ENCODE results near the gene SPC25.

Gene SPC25

DNA sequence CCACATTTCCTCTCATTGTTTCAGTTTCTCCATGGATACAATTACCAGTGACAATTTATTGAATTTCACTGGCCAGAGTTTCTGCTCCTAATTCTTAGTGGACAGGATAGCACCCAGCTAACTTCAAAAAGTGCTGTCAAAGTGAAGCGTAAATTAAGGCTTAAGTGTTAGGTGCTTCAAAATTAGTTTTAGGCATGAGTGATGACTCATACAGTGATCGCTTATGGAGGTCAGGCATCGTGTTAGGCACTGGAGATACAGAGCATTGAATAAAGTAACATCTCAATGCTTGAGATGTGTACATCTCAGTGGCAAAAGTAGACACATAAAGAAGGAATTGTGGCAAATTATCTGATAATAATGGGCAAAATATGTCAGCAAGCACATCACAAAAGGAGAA, 47.0 kb downstream of the SPC25 start:
- no peak for DNase-seq

DNA sequence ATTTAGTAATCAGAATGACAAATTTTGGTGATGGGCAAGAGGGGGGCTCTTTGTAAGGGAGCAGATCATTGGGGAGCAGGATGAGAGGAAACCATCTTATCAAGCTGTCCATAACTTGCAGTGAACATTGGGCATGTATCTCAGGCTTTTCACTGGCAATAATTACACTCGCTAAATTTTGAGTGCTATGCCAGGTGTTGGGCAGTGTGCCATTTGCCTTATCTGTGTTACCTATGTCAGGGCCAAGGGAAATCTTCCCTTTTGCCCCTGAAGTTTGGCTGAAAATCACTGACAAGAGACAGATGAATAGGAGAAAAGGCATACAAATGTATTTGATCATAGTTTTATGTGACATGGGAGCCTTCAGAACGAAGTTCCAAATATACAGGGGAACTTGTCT, 48.8 kb downstream of the SPC25 start:
- no peak for DNase-seq

DNA sequence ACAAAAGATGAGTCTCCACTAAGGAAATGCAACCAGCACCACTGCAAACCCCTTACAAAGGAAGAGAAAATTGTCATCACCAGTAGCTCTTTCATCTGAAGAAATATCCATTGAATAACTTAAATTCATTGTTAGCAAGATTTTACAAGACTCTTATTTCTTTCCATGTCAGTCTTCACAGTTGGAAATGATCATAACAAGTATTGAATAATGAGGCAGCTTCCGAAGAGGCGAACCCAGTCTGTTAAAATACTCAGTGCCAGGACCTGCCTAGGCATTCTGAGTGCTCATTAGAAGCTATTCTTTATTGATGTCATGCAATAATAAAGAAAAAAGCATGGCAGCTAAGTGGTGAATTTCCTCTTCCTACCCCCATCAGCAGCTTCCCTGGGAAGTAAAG, 54.3 kb downstream of the SPC25 start:
- DNase-seq = peak in 1 of 51 donors; percentile 9

DNA sequence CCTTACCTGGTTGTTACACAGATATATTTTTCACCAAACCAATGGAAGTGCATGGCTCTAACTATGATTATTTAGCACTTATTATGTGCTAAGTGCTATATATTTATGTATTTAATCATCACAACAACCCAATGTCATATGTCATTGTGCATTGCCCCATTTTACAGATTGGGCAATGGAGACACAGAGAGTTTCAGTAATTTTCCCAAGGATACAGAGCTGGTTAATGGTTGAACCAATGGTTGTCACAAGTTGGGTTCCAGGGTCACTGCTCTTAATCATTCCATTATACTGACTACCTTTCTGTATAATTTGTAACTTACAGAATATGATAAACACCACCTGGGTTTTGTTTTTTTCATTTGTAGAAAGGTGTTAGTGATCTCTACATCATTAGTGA, 58.6 kb downstream of the SPC25 start:
- no peak for DNase-seq

DNA sequence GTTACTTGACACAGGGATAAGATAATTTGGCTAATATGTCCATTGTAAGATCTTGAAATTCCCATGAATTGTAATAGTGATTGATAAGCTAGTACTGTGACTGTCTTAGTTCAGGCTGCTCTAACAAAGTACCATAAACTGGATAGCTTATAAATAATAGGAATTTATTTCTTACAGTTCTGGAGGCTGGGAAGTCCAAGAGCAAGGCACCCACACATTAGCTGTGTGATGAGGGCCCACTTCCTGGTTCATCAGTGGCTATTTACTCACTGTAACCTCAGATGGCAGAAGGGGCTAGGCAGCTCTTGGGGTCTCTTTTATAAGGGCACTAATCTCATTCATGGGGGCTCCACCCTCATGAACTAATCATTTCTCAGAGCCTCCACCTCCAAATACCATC, 59.3 kb downstream of the SPC25 start:
- DNase-seq = no peak

DNA sequence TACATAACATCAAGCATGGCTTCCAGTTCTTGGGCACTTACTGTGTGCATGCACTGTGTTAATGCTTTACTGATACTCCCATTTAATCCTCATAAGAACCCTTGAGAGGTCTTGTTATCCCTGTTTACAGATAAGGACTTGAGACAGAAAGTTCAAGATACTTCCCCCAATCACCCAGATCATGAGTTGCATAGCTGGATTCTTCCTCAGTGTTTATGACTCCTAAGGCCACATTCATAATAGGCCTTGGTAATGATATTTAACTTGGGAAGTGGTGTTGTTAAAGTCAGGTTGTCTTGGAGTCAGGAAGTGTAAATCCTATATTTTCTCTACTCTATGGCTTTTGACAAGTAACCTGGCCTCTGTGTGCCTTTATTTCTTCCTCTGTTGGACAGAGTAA, 65.1 kb downstream of the SPC25 start:
- DNase-seq = no peak

DNA sequence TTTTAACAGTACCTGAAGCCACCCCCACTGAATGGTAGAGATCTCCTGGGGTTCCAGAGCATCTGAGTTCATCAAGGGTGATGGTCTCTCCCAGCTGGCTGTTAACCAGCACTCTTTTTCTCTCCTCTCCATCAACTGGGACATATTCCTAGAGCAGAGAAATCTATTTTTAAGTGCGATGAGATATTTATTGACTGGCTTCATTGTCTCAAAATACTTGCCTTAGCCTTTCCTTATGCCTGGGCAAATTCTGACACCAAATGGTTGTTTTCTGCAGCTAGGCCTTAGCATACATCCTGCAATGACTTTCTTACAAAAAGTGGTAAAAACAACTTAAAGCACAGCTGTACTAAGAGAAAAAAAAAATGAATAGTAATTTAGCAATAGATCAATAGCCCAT, 68.2 kb downstream of the SPC25 start:
- DNase-seq = no peak

DNA sequence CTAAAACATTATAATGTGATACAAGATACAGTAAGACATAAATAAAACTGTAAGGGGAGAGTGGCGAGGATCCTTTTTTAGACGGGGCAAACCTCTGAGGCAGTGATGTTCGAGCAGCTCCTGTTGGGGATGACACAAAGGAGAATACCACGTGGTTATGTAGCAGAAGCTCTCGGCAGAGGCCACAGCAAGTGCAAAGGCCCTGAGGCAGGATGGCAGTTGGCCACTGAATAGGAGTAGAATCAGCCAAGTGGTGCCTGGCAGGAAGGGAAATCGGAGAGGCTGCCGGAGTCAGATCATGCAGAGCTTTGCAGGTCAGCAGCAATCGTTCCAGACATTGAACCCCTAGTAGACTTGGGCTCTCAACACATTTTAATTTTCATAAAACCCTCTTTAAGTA, 68.7 kb downstream of the SPC25 start:
- no peak for DNase-seq
